ENCODE results near the gene LAPTM5. TPM values are rescaled to one million over a fixed set of nuclear protein-coding genes. Genes with fewer than 3 reads are reported as not detected.
A peak's percentile ranks its signal among the peaks of the same experiment; 100 is the strongest.

LAPTM5 gene
- total and polyA plus RNA-seq, 2 of the 8 experiments (the other 6 are each of a cell fraction or from before 2014, with no cell fraction given): 0.37 to 1.4 TPM

GRCh38 chr1:30788580-30789387 lies 31.2 kb upstream of the LAPTM5 start:
- WGBS, 2 experiments (ENCODE audit: extremely low coverage in 1 of 2, insufficient coverage in 1 of 2, insufficient read length in 1 of 2, insufficient replicate concordance in 2 of 2, low coverage in 1 of 2, low lambda C conversion rate in 2 of 2, missing lambda C conversion rate in 1 of 2): 91% methylated on average over 9 of the region's 9 CpGs; no CpG with 5 or more reads in 1 of the 2 experiments
- Histone ChIP-seq H2BK120ac (replicated peaks; ENCODE audit: low read depth, low read length) (peak overlapping the region; percentile 10), H2BK15ac (ENCODE audit: low read length) (no peak overlapping the region), H2AFZ (ENCODE audit: low read length) (no peak overlapping the region), H3K4me2 (ENCODE audit: insufficient read depth in 1 of 2, low read depth in 2 of 2, low read length in 2 of 2) (no peak overlapping the region), H3K23ac (ENCODE audit: insufficient read length) (no peak overlapping the region), H2BK20ac (ENCODE audit: low read length) (no peak overlapping the region), H3K9ac (replicated peaks in 1 of 4; ENCODE audit: extremely low read depth in 1 of 4, low read depth in 3 of 4, low read length in 3 of 4) (no peak overlapping the region), H3K4ac (replicated peaks; ENCODE audit: insufficient read length, low read depth, low read length) (no peak overlapping the region), H3K4me3 (ENCODE audit: extremely low read depth in 1 of 4, insufficient read depth in 2 of 4, low read depth in 3 of 4, low read length in 4 of 4) (no peak overlapping the region), H2AK5ac (ENCODE audit: low read depth, low read length) (no peak overlapping the region), H4K8ac (ENCODE audit: extremely low read depth, insufficient read depth, low read length) (no peak overlapping the region), H2BK5ac (ENCODE audit: low read depth, low read length) (no peak overlapping the region), H2BK12ac (ENCODE audit: low read depth, low read length) (0 out of 2 replicates have a peak overlapping the region, but pooled peaks have one; percentile 60), H4K5ac (ENCODE audit: insufficient read length, low read depth, low read length) (no peak overlapping the region), H3K79me2 (ENCODE audit: control insufficient read depth in 1 of 2, insufficient read depth in 2 of 2, low read length in 2 of 2) (no peaks in the 10 kb centered on the region), H4K91ac (replicated peaks; ENCODE audit: insufficient read length, low read length) (no peak overlapping the region), H3K56ac (replicated peaks; ENCODE audit: insufficient read length, low read depth, low read length) (no peak overlapping the region), H3K36me3 (ENCODE audit: control insufficient read depth in 2 of 4, insufficient read depth in 4 of 4, low read length in 3 of 4) (no peaks in the 10 kb centered on the region), H3K27me3 (replicated peaks in 1 of 4; ENCODE audit: control insufficient read depth in 3 of 4, extremely low read depth in 1 of 4, insufficient read depth in 3 of 4, low read length in 3 of 4) (no peaks in the 10 kb centered on the region; a peak in 2 of 7 replicates), H3K18ac (ENCODE audit: extremely low read depth, low read length) (no peak overlapping the region), H3K79me1 (ENCODE audit: low read depth, low read length) (no peaks in the 10 kb centered on the region), H3K23me2 (ENCODE audit: low read depth, low read length) (no peaks in the 10 kb centered on the region), H3K27ac (ENCODE audit: low read depth, low read length) (no peak overlapping the region), H3K4me1 (replicated peaks in 1 of 4; ENCODE audit: control insufficient read depth in 3 of 4, insufficient read depth in 4 of 4, low read length in 3 of 4) (no peaks in the 10 kb centered on the region; a peak in 1 of 7 replicates), H3K9me3 (ENCODE audit: insufficient read depth in 2 of 2, low read depth in 1 of 2, low read length in 1 of 2) (no peaks in the 10 kb centered on the region), H3K14ac (ENCODE audit: insufficient read length) (no peak overlapping the region), H4K20me1 (replicated peaks in 1 of 2; ENCODE audit: control insufficient read depth in 1 of 2, insufficient read depth in 2 of 2, low read length in 2 of 2) (no peaks in the 10 kb centered on the region)
- TF ChIP-seq TEAD4 (IDR thresholded peaks at IDR 0.05; ENCODE audit: low read depth, low read length): no peak
- TF ChIP-seq, protein P1, sequence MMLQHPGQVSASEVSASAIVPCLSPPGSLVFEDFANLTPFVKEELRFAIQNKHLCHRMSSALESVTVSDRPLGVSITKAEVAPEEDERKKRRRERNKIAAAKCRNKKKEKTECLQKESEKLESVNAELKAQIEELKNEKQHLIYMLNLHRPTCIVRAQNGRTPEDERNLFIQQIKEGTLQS (IDR thresholded peaks at IDR 0.05; ENCODE audit: insufficient read depth, low read depth, low read length): no peak
- FAIRE-seq: no peak
- ChIA-PET CTCF (ENCODE audit: partially characterized antibody) (interaction anchor here (17.9 to 51.2 kb wide), 3 partner anchors 14 to 133 kb away, joined by 329 to 1640 read pairs (median 1519); partner anchors contain the start of genes LAPTM5, MATN1 and SDC3), POLR2A (ENCODE audit: partially characterized antibody) (interaction anchor here (0.8 to 1.0 kb wide), 2 partner anchors 12 to 141 kb away, joined by 3 read pairs; no protein-coding TSS in a partner anchor)
- DNase-seq (ENCODE audit: low read depth in 1 of 2, low spot score in 2 of 2): no peak
